A673 (cell line): ENCODE results near the gene HCLS1. TPM values are rescaled to one million over a fixed set of nuclear protein-coding genes. Genes with fewer than 3 reads are reported as not detected.
A peak's percentile ranks its signal among the peaks of the same experiment; 100 is the strongest.

Experiments
- Bru-seq: library from RNA; stranded (reverse); fragments of 400-500 nt; gene quantifications from one replicate; lab custom pipeline; 2021; lab: Mats Ljungman, UMichigan
- BruChase-seq, 2 experiments: library from RNA; stranded (reverse); fragments of 400-500 nt; gene quantifications; one replicate each; lab custom pipeline; 2021; lab: Mats Ljungman, UMichigan
- BruUV-seq: library from RNA; stranded (reverse); fragments of 400-500 nt; replicated peaks from 2 replicates; lab custom pipeline; 2021; lab: Mats Ljungman, UMichigan
- CTCF ChIA-PET: fragments of 300-600 bp; sonication (Branson Sonifier 250); formaldehyde crosslinking; loops from one replicate; lab custom pipeline; 2022; ENCODE audit warnings: antibody characterized with exemption; lab: Charles Lee
- POLR2A ChIA-PET: fragments of 300-600 bp; sonication (Branson Sonifier 250); formaldehyde crosslinking; loops from one replicate; lab custom pipeline; 2022; ENCODE audit warnings: antibody characterized with exemption; ENCODE audit not compliant: low non-redundant PET; lab: Charles Lee
- DNase-seq: peaks from one replicate; pipeline ENCODE4 v3.0.0-alpha.2; 2015; ENCODE audit warnings: low spot score
- H3K27ac ChIP-seq: fragments of 200-600 bp; sonication (generic); 2 replicates; pipeline ENCODE4 v1.5.1; 2016; ENCODE audit warnings: mixed run types, low read depth, mild to moderate bottlenecking, mixed read lengths, antibody characterized with exemption, low read length; ENCODE audit not compliant: poor library complexity, severe bottlenecking
- H3K27me3 ChIP-seq: fragments of 200-600 bp; sonication (generic); replicated peaks from 2 replicates; pipeline ENCODE4 v1.6.1; 2017; ENCODE audit warnings: mixed run types, low read depth, mild to moderate bottlenecking, mixed read lengths, antibody characterized with exemption, low read length; ENCODE audit not compliant: insufficient read depth, poor library complexity
- H3K36me3 ChIP-seq: fragments of 200-600 bp; sonication (generic); 2 replicates; pipeline ENCODE4 v1.6.1; 2016; ENCODE audit warnings: mixed run types, mild to moderate bottlenecking, mixed read lengths, antibody characterized with exemption, low read length; ENCODE audit not compliant: insufficient read depth, poor library complexity, severe bottlenecking
- H3K4me1 ChIP-seq: fragments of 200-600 bp; sonication (generic); 2 replicates; pipeline ENCODE4 v1.6.1; 2017; ENCODE audit warnings: mixed run types, mild to moderate bottlenecking, mixed read lengths, antibody characterized with exemption, low read length; ENCODE audit not compliant: insufficient read depth, poor library complexity, severe bottlenecking
- H3K4me3 ChIP-seq: fragments of 200-600 bp; sonication (generic); 2 replicates; pipeline ENCODE4 v1.5.1; 2016; ENCODE audit warnings: low read depth, mixed run types, mild to moderate bottlenecking, mixed read lengths, low read length; ENCODE audit not compliant: poor library complexity, severe bottlenecking
- H3K9me3 ChIP-seq: fragments of 200-600 bp; sonication (generic); 2 replicates; pipeline ENCODE4 v1.6.1; 2016; ENCODE audit warnings: mixed run types, low read depth, mild to moderate bottlenecking, mixed read lengths, antibody characterized with exemption, low read length; ENCODE audit not compliant: poor library complexity, severe bottlenecking
- CTCF ChIP-seq: fragments of 300-800, 200-600 bp; sonication (generic); conservative IDR thresholded peaks from 2 replicates; pipeline ENCODE4 v1.5.1; 2017; ENCODE audit warnings: low read depth, mild to moderate bottlenecking, antibody characterized with exemption, low read length, moderate library complexity, mixed read lengths
- EZH2 ChIP-seq: fragments of 200-600 bp; sonication (generic); IDR thresholded peaks from 2 replicates; pipeline ENCODE4 v1.6.1; 2017; ENCODE audit warnings: borderline replicate concordance, low read depth, mild to moderate bottlenecking, mixed read lengths, antibody characterized with exemption, low read length; ENCODE audit not compliant: poor library complexity, severe bottlenecking
- intact Hi-C: fragments of 100-400 bp; cut with micrococcal nuclease; formaldehyde crosslinking; loops from one replicate; pipeline ENCODE4 v1.10.0; 2022; ENCODE audit not compliant: unreplicated experiment
- long read RNA-seq: library from polyadenylated mRNA; stranded (forward); transcript quantifications from one replicate; pipeline ENCODE4 v2.0.0, GENCODE V29; 2022
- total RNA-seq: library from RNA; stranded (reverse); gene quantifications from 2 replicates; pipeline ENCODE4 v1.2.3, GENCODE V29; 2021

The HCLS1 gene
- total RNA-seq (92.4 and 96.9 TPM in 2 replicates), Bru-seq, nascent RNA (percentile 79 among the genes with signal in this experiment), BruChase-seq, experiment 1, labeled RNA remaining after a 2-hour chase (percentile 85 among the genes with signal in this experiment), BruChase-seq, experiment 2, labeled RNA remaining after a 6-hour chase (percentile 83 among the genes with signal in this experiment)
- long read RNA-seq, transcript HCLS1-201 (14 exons, 2,000 nt): major isoform, 204 of 236 reads
- long read RNA-seq, partial matches to known transcripts: 14 of 236 reads
- long read RNA-seq, other reads (novel, unspliced or antisense): 12 of 236 reads

- CTCF ChIA-PET: no interaction called here
- peaks cover 25% of the 10 kb centered on the region for H3K4me1 ChIP-seq
- peak; percentile 86 for DNase-seq
- H3K27ac ChIP-seq: peak within 1 kb of the TSS; percentile 89
- no peak for TF ChIP-seq EZH2
- no peak for TF ChIP-seq CTCF
- H3K36me3 ChIP-seq: peaks cover 9% of the 10 kb centered on the region
- H3K4me3 ChIP-seq: peak within 1 kb of the TSS; percentile 49
- TSS peak; percentile 81 for BruUV-seq
- H3K27me3 ChIP-seq: no peaks in the 10 kb centered on the region
- POLR2A ChIA-PET: interaction anchor here (0.9 kb wide), 1 partner anchor 17 kb away, joined by 3 read pairs; no protein-coding TSS in a partner anchor
- no peaks in the 10 kb centered on the region for H3K9me3 ChIP-seq
- intact Hi-C loops: no loop called here
Observed at GRCh38 chr3:121660356-121661171, at the start of gene HCLS1. Gene HCLS1, minus strand, starts transcription at chr3:121660903. Its CDS starts 2,556 bp downstream, at chr3:121658347.

GRCh38 chr3:121710347-121710746 lies 49.6 kb upstream of the HCLS1 start:
- no peaks in the 10 kb centered on the region for H3K4me1 ChIP-seq
- no peak for DNase-seq
- BruUV-seq: no TSS peak
- no peak overlapping the region for H3K27ac ChIP-seq
- intact Hi-C loops: no loop called here
- no peaks in the 10 kb centered on the region for H3K9me3 ChIP-seq
- H3K36me3 ChIP-seq: peaks cover 10% of the 10 kb centered on the region
- POLR2A ChIA-PET: no interaction called here
- no peak for TF ChIP-seq EZH2
- TF ChIP-seq CTCF: no peak
- H3K27me3 ChIP-seq: no peaks in the 10 kb centered on the region
- CTCF ChIA-PET: no interaction called here
- no peak overlapping the region for H3K4me3 ChIP-seq

GRCh38 chr3:121707531-121708273 lies 47.0 kb upstream of the HCLS1 start:
- no peaks in the 10 kb centered on the region for H3K27me3 ChIP-seq
- CTCF ChIA-PET: no interaction called here
- POLR2A ChIA-PET: no interaction called here

More at GRCh38 chr3:121707531-121708273, 47.0 kb upstream of the HCLS1 start:
- Histone ChIP-seq H3K4me1 (no peaks in the 10 kb centered on the region), H3K36me3 (no peaks in the 10 kb centered on the region), H3K27ac (no peak overlapping the region), H3K4me3 (no peak overlapping the region), H3K9me3 (no peaks in the 10 kb centered on the region)
- DNase-seq: no peak
- intact Hi-C loops: no loop called here
- no TSS peak for BruUV-seq
- TF ChIP-seq CTCF (no peak), EZH2 (no peak)
